Neural progenitor cell (in vitro differentiated cells): Measurements from ENCODE around the gene ELP5.

Experiments
- CTCF ChIP-seq: fragments of 200-600 bp; sonication (generic); IDR thresholded peaks from 2 replicates; pipeline ENCODE4 v1.5.1; 2017; ENCODE audit warnings: antibody characterized with exemption, mild to moderate bottlenecking
- EZH2 ChIP-seq: fragments of 200-600 bp; sonication (generic); IDR thresholded peaks from 2 replicates; pipeline ENCODE4 v1.6.1; 2017; ENCODE audit warnings: antibody characterized with exemption, mild to moderate bottlenecking, moderate library complexity
- EZH2phosphoT487 ChIP-seq: fragments of 200-600 bp; sonication (generic); IDR thresholded peaks from 2 replicates; pipeline ENCODE4 v1.6.1; 2017; ENCODE audit warnings: antibody characterized with exemption

- TF ChIP-seq CTCF (no peak), EZH2phosphoT487 (no peak), EZH2 (no peak)
Observed at GRCh38 chr17:7225711-7226331, 26.2 kb upstream of the ELP5 start.
